Inflammatory macrophage treated with lipopolysaccharide for 4 hours (primary cell): ENCODE data around the gene TTYH2.
A peak's percentile ranks its signal among the peaks of the same experiment; 100 is the strongest.

Source experiments
- DNase-seq: peaks from one replicate; pipeline ENCODE4 v3.0.0-alpha.2; 2020

Gene TTYH2

GRCh38 chr17:74216505-74216904 is 3.1 kb downstream of the TTYH2 start:
- no peak for DNase-seq

- DNase-seq = peak; percentile 58
Measured at GRCh38 chr17:74217037-74217730, 3.8 kb downstream of the TTYH2 start.

GRCh38 chr17:74217888-74218287 is 4.5 kb downstream of the TTYH2 start:
- no peak for DNase-seq

DNA sequence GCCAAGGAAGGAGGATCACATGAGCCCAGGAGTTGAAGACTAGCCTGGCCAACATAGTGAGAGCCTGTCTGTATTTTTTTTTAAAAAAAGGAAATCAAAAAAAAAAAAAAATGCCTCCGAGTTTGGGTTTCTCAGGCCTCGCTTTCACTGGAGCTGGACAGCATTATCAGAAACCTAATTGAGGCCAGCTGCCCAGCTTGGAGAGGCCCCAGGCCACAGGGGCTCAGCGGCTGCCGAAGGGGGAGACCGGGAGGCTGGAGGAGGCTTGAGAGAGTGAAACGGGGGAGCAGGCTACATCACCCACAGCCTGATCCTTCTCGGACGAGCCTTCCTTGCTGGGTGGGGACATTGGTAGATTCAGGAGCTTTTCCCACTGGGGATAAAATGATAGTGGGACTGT is 5.1 kb downstream of the TTYH2 start:
- no peak for DNase-seq

- DNase-seq = peak; percentile 45
Measured at GRCh38 chr17:74219576-74220133, 6.3 kb downstream of the TTYH2 start.

DNA sequence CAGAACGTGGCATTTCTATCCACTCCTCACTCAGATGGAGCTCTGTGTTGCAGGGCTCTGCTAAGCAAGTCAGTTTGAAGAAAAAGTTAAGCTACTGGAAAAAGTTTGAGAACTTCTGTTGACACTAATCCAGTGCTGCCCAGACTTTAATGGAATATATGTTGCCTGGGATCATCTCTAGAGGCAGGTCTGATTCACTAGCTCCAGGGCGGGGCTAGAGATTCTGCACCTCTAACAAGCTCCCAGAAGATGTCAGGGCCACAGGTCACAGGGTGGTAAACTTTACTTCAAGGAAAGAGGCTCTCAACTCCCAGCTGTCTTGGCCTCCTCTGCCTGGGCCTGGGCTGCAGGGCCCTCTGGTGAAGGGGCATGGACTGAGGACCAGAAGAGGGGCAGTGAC is 6.8 kb downstream of the TTYH2 start:
- no peak for DNase-seq

DNA sequence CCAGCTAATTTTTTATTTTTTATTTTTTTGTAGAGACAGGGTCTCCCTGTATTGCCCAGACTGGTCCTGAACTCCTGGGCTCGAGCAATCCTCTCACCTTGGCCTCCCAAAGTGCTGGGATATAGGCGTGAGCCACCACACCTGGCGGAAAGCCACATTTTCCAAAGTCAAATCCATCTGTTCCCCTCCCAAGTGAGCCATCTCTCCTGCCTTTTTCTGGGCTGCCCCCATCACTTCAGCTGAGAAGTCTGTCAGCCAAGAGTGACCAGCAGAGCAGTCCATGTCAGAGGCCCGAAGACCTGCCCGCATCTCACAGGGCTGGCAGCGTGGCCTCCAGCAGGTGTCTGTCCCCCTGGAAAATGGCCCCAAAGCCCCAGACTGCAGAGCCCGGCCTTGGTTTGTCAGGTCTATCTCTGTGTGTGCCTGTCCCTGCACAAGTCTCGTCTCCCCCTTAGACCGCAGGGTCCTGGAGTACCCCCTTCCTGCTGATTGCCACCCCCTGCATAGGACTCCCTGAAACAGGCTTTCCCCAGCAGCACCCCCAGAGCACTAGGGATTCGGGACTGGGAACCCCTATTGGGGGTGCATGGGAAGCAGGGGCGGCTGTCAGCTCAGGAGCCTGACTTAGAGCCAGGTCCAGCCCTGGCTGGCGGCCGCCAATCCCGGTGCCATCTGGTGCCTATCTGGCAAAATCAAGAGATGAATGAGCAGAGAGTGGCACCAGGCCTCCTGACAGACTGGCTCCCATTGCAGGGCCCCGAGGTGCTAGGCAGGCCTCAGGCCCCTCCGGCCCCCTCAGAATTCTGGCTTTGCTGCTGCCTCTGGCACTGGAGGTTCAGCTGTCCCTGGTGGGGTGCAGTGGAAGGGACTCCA is 7.8 kb downstream of the TTYH2 start:
- DNase-seq = no peak

DNA sequence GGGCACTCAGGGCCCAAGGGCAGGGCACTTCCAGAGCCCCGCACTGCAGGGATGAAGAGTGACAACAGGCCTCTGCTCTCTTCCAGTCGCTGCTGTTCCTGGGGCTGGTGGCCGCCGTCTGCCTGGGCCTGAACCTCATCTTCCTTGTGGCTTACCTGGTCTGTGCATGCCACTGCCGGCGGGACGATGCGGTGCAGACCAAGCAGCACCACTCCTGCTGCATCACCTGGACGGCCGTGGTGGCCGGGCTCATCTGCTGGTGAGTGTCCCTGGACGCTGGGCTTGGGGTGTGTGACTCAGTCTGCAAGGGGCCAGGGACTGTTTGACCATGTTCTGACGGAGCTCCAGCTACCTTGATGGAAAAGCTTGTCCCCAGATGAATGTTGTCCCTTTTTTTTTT is 9.0 kb downstream of the TTYH2 start:
- DNase-seq = no peak

- no peak for DNase-seq
Measured at GRCh38 chr17:74223901-74224300, 10.5 kb downstream of the TTYH2 start.

DNA sequence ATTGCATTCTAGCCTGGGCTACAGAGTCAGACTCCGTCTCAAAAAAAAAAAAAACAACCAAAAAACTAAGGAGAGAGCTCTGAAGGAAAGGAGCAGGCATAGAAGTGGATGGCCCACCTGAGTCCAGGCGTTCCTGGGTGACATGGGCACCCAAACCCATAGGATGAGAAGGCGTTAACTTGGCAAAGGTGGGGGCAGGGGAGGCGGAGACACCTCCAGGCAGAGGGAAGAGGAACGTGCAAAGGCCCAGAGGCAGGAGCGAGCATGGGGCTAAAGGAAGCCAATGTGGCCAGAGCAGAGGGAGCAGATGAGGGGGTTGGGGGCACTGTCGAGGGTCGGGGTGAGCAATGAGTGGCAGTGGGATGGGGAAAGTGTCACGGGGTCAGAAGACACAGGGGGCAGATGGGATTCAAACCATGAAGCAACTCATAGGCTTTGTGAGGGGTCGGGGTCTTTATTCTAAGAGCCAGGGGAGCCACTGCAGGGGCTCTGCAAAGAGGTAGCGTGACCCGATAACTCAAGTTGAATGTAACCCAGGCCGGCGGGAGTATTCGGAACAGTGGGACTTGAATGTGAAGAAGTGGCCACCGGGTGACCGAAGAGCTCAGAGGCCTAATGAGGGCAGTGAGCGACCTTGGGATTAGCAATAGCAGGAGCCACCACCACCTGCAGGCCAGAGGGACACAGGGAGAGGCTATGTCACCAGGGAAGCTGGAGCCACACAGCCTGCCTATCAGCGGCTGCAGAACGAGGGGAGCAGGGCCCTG is 11.8 kb downstream of the TTYH2 start:
- no peak for DNase-seq

GRCh38 chr17:74226252-74226651 is 12.9 kb downstream of the TTYH2 start:
- peak; percentile 65 for DNase-seq

GRCh38 chr17:74227271-74228080 is 14.1 kb downstream of the TTYH2 start:
- DNase-seq = no peak

GRCh38 chr17:74228306-74228978 is 15.1 kb downstream of the TTYH2 start:
- DNase-seq = no peak

DNA sequence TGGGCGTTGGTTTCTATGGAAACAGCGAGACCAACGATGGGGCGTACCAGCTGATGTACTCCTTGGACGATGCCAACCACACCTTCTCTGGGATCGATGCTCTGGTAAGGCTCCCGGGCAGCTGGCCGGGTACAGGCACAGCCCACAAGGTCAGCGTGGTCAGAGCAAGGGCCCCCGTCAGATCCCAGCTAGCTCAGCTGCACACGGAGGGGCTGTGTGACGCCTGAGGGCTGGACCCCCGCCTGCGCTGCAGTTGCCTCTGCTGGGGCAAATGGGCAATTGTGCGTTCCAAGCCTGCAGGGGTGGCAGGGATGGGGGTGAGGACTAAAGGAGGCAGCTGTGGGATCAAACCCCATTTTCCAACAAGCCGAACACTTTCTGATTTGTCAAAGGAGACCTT is 17.5 kb downstream of the TTYH2 start:
- no peak for DNase-seq

DNA sequence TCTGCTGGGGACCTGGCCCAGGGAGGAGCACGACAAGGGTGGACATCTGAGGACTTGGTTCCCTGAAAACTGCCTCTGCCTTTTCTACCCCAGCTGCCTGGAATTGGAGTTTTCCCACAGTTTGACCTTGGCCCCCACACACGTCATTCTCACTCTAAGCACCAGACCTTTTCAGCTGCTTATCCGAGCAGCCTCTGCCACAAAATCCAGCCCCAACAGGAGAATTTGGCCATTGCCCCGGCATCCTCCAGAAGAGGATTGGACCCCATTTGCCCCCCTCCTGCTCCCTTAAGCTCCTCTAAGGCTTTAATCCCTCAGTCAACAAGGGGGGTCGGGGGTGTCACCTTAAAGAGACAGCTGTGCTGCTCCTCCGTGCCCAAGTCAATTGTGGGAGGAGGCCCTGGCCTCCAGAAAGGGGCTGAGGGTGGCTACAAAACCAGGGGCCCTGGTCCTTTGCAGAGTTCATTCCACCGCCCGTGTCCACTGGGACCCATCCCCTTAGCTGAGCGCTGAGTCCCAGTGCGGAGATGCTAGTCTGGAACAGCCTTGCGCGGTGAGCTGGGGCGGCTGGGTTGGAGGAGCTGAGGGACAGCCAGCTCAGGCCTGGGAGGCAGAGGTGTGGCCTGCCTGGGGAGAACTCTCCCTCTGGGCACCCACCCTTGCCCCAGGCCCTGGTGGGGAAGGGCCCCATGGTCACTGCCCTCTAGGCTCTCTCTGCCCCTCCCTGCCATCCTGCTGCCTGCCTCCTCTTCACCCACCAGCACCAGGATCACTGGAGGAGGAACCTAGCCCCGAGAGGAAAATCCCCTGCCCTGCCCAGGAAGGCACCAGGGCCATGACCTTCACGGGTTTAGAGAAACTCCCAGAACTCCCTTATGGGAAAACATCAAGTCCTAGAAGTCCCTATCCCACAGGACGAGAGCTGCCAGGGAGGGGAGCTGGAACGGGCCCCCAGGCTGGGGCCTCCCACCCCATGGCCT is 18.8 kb downstream of the TTYH2 start:
- peak; percentile 54 for DNase-seq

- no peak for DNase-seq
Measured at GRCh38 chr17:74233937-74234336, 20.6 kb downstream of the TTYH2 start.

DNA sequence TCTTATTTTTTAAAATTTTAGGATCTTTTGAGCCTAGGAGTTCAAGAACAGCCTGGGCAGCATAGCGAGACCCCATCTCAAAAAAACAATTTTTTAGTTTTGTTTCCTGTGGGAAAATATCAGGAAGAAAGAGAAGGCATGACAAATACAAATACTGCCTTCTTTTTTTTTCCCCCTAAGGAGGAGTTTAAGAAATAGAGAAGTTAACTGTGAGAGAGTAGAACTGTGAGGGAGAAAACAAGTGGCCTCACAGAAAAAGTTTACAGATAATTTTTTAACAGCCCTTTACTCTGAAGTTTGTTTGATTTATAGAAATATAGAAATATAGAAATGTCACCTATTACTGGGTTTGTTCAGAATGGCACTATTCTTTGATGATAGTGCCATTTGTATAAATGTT is 21.1 kb downstream of the TTYH2 start:
- DNase-seq = peak; percentile 64

- DNase-seq = peak; percentile 72
Measured at GRCh38 chr17:74235040-74235581, 21.7 kb downstream of the TTYH2 start.

- no peak for DNase-seq
Measured at GRCh38 chr17:74235911-74236371, 22.6 kb downstream of the TTYH2 start.

GRCh38 chr17:74237321-74237720 is 23.9 kb downstream of the TTYH2 start:
- no peak for DNase-seq
